ENCODE results near the gene SPP1.

SPP1 gene

DNA sequence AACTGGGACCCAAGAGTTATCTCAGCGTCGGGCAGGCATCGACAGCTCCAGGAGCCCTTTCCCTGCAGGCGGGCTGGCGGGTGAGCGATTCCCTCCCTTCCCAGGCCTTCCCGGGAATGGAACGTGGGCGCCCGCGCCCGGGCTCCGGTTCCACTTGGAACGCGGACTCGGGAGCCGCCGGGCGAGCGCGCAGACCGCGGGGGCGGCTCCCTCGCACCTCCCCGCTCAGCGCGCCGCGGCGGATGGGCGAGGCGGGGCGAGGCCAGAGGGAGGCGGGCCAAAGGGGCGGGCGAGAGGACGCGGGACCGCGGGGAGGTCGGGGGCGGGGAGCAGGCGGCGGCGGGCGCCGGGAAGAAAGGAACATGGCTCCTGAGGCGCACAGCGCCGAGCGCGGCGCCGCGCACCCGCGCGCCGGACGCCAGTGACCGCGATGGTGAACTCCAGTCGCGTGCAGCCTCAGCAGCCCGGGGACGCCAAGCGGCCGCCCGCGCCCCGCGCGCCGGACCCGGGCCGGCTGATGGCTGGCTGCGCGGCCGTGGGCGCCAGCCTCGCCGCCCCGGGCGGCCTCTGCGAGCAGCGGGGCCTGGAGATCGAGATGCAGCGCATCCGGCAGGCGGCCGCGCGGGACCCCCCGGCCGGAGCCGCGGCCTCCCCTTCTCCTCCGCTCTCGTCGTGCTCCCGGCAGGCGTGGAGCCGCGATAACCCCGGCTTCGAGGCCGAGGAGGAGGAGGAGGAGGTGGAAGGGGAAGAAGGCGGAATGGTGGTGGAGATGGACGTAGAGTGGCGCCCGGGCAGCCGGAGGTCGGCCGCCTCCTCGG, 32.0 kb downstream of the SPP1 start, which contains the start of gene PKD2:
PKD2 (plus strand) TSS at position 332 of the 818 bp plus-strand sequence; CDS start at position 431, 99 bp downstream.
- peak within 1 kb of the TSS; percentile 40 for H2BK120ac ChIP-seq (ENCODE audit: low read depth, low read length)
- DNase-seq (ENCODE audit: low spot score) = peak; percentile 76
- H2BK15ac ChIP-seq (ENCODE audit: low read length) = peak within 1 kb of the TSS; percentile 90
- H3K36me3 ChIP-seq (replicated peaks in 1 of 2; ENCODE audit: control insufficient read depth in 2 of 2, insufficient read depth in 2 of 2, low read length in 2 of 2) = no peaks in the 10 kb centered on the region
- no peak within 1 kb of the TSS for H3K4ac ChIP-seq (ENCODE audit: low read length)
- H3K9ac ChIP-seq (ENCODE audit: low read depth, low read length, poor library complexity) = peak within 1 kb of the TSS; percentile 97
- peaks cover 3 to 5% of the 10 kb centered on the region in 2 donors for H3K4me1 ChIP-seq (ENCODE audit: control insufficient read depth in 2 of 2, insufficient read depth in 1 of 2, low read depth in 1 of 2, low read length in 2 of 2)
- peak within 1 kb of the TSS; percentile 92 for H3K14ac ChIP-seq (ENCODE audit: low read length)
- H2BK12ac ChIP-seq (ENCODE audit: low read length) = no peak within 1 kb of the TSS
- H3K18ac ChIP-seq (ENCODE audit: low read length) = peak within 1 kb of the TSS; percentile 96
- H2BK5ac ChIP-seq (ENCODE audit: low read length) = peak within 1 kb of the TSS; percentile 88
- H4K8ac ChIP-seq (ENCODE audit: low read depth, low read length) = peak within 1 kb of the TSS; percentile 53
- peaks cover 0 to 13% (median 6%) of the 10 kb centered on the region in 3 experiments for H3K27me3 ChIP-seq (ENCODE audit: control insufficient read depth in 3 of 3, insufficient read depth in 3 of 3, low read depth in 1 of 3, low read length in 3 of 3)
- peak within 1 kb of the TSS; percentile 83 for H3K23ac ChIP-seq (ENCODE audit: low read depth, low read length, poor library complexity)
- H3K4me2 ChIP-seq (ENCODE audit: insufficient read depth, low read length, poor library complexity, severe bottlenecking) = peak within 1 kb of the TSS; percentile 55
- H3K79me1 ChIP-seq (ENCODE audit: low read depth, low read length) = peaks cover 4% of the 10 kb centered on the region
- peak within 1 kb of the TSS; percentile 88 for H2AK5ac ChIP-seq (ENCODE audit: low read depth, low read length)
- WGBS, 2 donors (ENCODE audit: extremely low coverage in 2 of 2, insufficient read length in 2 of 2, insufficient replicate concordance in 1 of 2) = no CpG with 5 or more reads among the region's 116 CpGs
- peaks cover 0 to 6% of the 10 kb centered on the region in 2 donors for H3K9me3 ChIP-seq (replicated peaks in 1 of 2; ENCODE audit: control insufficient read depth in 2 of 2, insufficient read depth in 1 of 2, low read depth in 1 of 2, low read length in 2 of 2)
- peak within 1 kb of the TSS; percentile 46 for H3K27ac ChIP-seq (replicated peaks; ENCODE audit: low read length)
- no peak within 1 kb of the TSS for H4K91ac ChIP-seq (ENCODE audit: low read depth, low read length, poor library complexity)
- peak within 1 kb of the TSS; percentile 92 for H2AFZ ChIP-seq (ENCODE audit: low read length)
- H3K4me3 ChIP-seq (ENCODE audit: low read length in 2 of 2) = peak within 1 kb of the TSS; percentile 89 to 93

DNA sequence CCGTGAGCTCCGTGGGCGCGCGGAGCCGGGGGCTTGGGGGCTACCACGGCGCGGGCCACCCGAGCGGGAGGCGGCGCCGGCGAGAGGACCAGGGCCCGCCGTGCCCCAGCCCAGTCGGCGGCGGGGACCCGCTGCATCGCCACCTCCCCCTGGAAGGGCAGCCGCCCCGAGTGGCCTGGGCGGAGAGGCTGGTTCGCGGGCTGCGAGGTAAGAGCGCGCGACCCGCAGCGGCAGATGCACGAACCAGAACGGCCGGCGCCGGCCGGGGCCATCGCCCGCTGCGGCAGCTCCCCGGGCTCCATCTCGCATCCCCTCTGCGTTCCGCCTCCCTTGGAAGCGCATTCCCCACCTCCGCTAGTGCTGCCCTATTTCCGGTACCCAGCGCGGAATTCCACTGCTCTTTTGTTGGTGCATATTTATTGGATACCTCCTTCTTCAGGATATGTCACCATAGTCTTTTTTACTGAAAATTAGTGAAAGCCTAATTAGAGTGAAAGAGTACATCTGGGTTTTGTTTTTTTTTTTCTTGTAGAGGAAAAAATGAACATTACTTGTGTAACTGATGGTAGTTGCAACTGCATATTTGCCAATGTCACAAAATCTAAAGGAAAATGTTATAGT, 32.7 kb downstream of the SPP1 start:
- Histone ChIP-seq H4K91ac (ENCODE audit: low read depth, low read length, poor library complexity) (no peak overlapping the region), H4K8ac (ENCODE audit: low read depth, low read length) (peak overlapping the region; percentile 53), H3K27me3 (ENCODE audit: control insufficient read depth in 3 of 3, insufficient read depth in 3 of 3, low read depth in 1 of 3, low read length in 3 of 3) (peaks cover 0 to 13% (median 6%) of the 10 kb centered on the region in 3 experiments), H2BK120ac (ENCODE audit: low read depth, low read length) (no peak overlapping the region), H3K36me3 (replicated peaks in 1 of 2; ENCODE audit: control insufficient read depth in 2 of 2, insufficient read depth in 2 of 2, low read length in 2 of 2) (no peaks in the 10 kb centered on the region), H3K14ac (ENCODE audit: low read length) (peak overlapping the region; percentile 92), H3K27ac (replicated peaks; ENCODE audit: low read length) (peak overlapping the region; percentile 43), H3K9ac (ENCODE audit: low read depth, low read length, poor library complexity) (peak overlapping the region; percentile 97), H3K4ac (ENCODE audit: low read length) (no peak overlapping the region), H2AK5ac (ENCODE audit: low read depth, low read length) (peak overlapping the region; percentile 88), H3K79me1 (ENCODE audit: low read depth, low read length) (peaks cover 4% of the 10 kb centered on the region), H3K9me3 (replicated peaks in 1 of 2; ENCODE audit: control insufficient read depth in 2 of 2, insufficient read depth in 1 of 2, low read depth in 1 of 2, low read length in 2 of 2) (peaks cover 0 to 6% of the 10 kb centered on the region in 2 donors), H2BK15ac (ENCODE audit: low read length) (peak overlapping the region; percentile 90), H3K4me3 (ENCODE audit: low read length in 2 of 2) (peak overlapping the region; percentile 89 to 93), H2BK5ac (ENCODE audit: low read length) (peak overlapping the region; percentile 88), H3K4me2 (ENCODE audit: insufficient read depth, low read length, poor library complexity, severe bottlenecking) (peak overlapping the region; percentile 75), H3K4me1 (ENCODE audit: control insufficient read depth in 2 of 2, insufficient read depth in 1 of 2, low read depth in 1 of 2, low read length in 2 of 2) (peaks cover 3 to 5% of the 10 kb centered on the region in 2 donors), H3K18ac (ENCODE audit: low read length) (peak overlapping the region; percentile 96), H2BK12ac (ENCODE audit: low read length) (no peak overlapping the region), H3K23ac (ENCODE audit: low read depth, low read length, poor library complexity) (peak overlapping the region; percentile 83), H2AFZ (ENCODE audit: low read length) (peak overlapping the region; percentile 92)
- peak; percentile 44 for DNase-seq (ENCODE audit: low spot score)
- no CpG with 5 or more reads among the region's 51 CpGs for WGBS, 2 donors (ENCODE audit: extremely low coverage in 2 of 2, insufficient read length in 2 of 2, insufficient replicate concordance in 1 of 2)

DNA sequence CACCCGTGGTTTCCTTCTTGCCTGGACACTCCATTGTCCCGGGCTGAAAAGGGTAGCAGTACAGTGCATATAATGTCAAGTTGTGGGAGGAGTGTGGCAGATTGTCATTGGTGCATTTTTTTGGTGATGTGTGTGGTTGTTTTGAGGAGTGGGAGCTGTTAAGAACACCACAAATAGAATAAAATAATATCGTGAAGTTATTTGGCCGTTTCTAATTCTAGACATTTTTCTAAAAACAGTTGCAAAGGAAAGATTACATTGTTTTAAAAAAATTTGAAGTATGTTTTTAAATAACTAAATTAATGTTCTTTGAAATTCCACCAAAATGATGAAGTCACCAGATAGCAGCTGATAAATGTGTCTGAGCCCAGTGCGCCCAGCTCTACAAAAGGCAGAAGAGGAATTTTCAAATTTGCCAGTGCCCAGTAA, 33.2 kb downstream of the SPP1 start:
- Histone ChIP-seq H2BK15ac (ENCODE audit: low read length) (no peak overlapping the region), H3K9ac (ENCODE audit: low read depth, low read length, poor library complexity) (peak overlapping the region; percentile 73), H2BK12ac (ENCODE audit: low read length) (no peak overlapping the region), H3K14ac (ENCODE audit: low read length) (no peak overlapping the region), H3K79me1 (ENCODE audit: low read depth, low read length) (peaks cover 4% of the 10 kb centered on the region), H2AFZ (ENCODE audit: low read length) (peak overlapping the region; percentile 92), H2BK120ac (ENCODE audit: low read depth, low read length) (no peak overlapping the region), H3K4me1 (ENCODE audit: control insufficient read depth in 2 of 2, insufficient read depth in 1 of 2, low read depth in 1 of 2, low read length in 2 of 2) (peaks cover 3 to 5% of the 10 kb centered on the region in 2 donors), H3K18ac (ENCODE audit: low read length) (no peak overlapping the region), H3K27ac (replicated peaks; ENCODE audit: low read length) (no peak overlapping the region), H3K36me3 (replicated peaks in 1 of 2; ENCODE audit: control insufficient read depth in 2 of 2, insufficient read depth in 2 of 2, low read length in 2 of 2) (no peaks in the 10 kb centered on the region), H3K9me3 (replicated peaks in 1 of 2; ENCODE audit: control insufficient read depth in 2 of 2, insufficient read depth in 1 of 2, low read depth in 1 of 2, low read length in 2 of 2) (peaks cover 0 to 6% of the 10 kb centered on the region in 2 donors), H4K91ac (ENCODE audit: low read depth, low read length, poor library complexity) (no peak overlapping the region), H3K4me3 (ENCODE audit: low read length in 2 of 2) (peak overlapping the region; percentile 89 to 93), H3K23ac (ENCODE audit: low read depth, low read length, poor library complexity) (no peak overlapping the region), H3K4me2 (ENCODE audit: insufficient read depth, low read length, poor library complexity, severe bottlenecking) (peak overlapping the region; percentile 75), H3K4ac (ENCODE audit: low read length) (no peak overlapping the region), H2AK5ac (ENCODE audit: low read depth, low read length) (no peak overlapping the region), H4K8ac (ENCODE audit: low read depth, low read length) (no peak overlapping the region), H2BK5ac (ENCODE audit: low read length) (no peak overlapping the region), H3K27me3 (ENCODE audit: control insufficient read depth in 3 of 3, insufficient read depth in 3 of 3, low read depth in 1 of 3, low read length in 3 of 3) (peaks cover 0 to 13% (median 6%) of the 10 kb centered on the region in 3 experiments)
- DNase-seq (ENCODE audit: low spot score) = no peak
- no CpG with 5 or more reads among the region's 5 CpGs for WGBS, 2 donors (ENCODE audit: extremely low coverage in 2 of 2, insufficient read length in 2 of 2, insufficient replicate concordance in 1 of 2)

DNA sequence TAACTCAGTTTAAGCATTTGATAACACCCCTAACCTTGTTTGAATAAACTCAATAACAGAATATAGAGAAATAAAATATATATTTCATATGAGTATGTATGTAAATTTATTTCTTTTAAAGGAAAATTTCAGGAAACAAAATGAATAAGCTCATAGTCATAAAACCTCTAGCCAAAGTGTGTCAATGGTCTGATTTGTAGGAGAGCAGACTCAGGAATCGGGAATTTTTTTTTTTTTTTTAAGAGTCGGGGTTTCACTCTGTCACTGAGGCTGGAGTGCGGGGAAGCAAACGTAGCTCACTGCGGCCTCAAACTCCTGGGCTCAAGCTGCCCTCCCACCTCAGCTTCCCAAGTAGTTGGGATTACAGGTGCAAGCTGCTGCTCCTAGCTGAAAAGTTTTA, 34.4 kb downstream of the SPP1 start:
- Histone ChIP-seq H2AK5ac (ENCODE audit: low read depth, low read length) (no peak overlapping the region), H3K27me3 (ENCODE audit: control insufficient read depth in 3 of 3, insufficient read depth in 3 of 3, low read depth in 1 of 3, low read length in 3 of 3) (peaks cover 0 to 13% (median 6%) of the 10 kb centered on the region in 3 experiments), H2BK5ac (ENCODE audit: low read length) (no peak overlapping the region), H3K27ac (replicated peaks; ENCODE audit: low read length) (no peak overlapping the region), H3K18ac (ENCODE audit: low read length) (no peak overlapping the region), H3K4me2 (ENCODE audit: insufficient read depth, low read length, poor library complexity, severe bottlenecking) (no peak overlapping the region), H3K4me3 (ENCODE audit: low read length in 2 of 2) (no peak overlapping the region), H3K36me3 (replicated peaks in 1 of 2; ENCODE audit: control insufficient read depth in 2 of 2, insufficient read depth in 2 of 2, low read length in 2 of 2) (peaks cover 0 to 10% of the 10 kb centered on the region in 2 donors), H3K9me3 (replicated peaks in 1 of 2; ENCODE audit: control insufficient read depth in 2 of 2, insufficient read depth in 1 of 2, low read depth in 1 of 2, low read length in 2 of 2) (no peaks in the 10 kb centered on the region), H4K91ac (ENCODE audit: low read depth, low read length, poor library complexity) (no peak overlapping the region), H3K4ac (ENCODE audit: low read length) (no peak overlapping the region), H2AFZ (ENCODE audit: low read length) (no peak overlapping the region), H3K79me1 (ENCODE audit: low read depth, low read length) (peaks cover 6% of the 10 kb centered on the region), H3K14ac (ENCODE audit: low read length) (no peak overlapping the region), H2BK15ac (ENCODE audit: low read length) (no peak overlapping the region), H3K4me1 (ENCODE audit: control insufficient read depth in 2 of 2, insufficient read depth in 1 of 2, low read depth in 1 of 2, low read length in 2 of 2) (peaks cover 3 to 5% of the 10 kb centered on the region in 2 donors), H2BK120ac (ENCODE audit: low read depth, low read length) (no peak overlapping the region), H3K9ac (ENCODE audit: low read depth, low read length, poor library complexity) (no peak overlapping the region), H2BK12ac (ENCODE audit: low read length) (no peak overlapping the region), H4K8ac (ENCODE audit: low read depth, low read length) (no peak overlapping the region), H3K23ac (ENCODE audit: low read depth, low read length, poor library complexity) (no peak overlapping the region)
- no peak for DNase-seq (ENCODE audit: low spot score)
- no CpG with 5 or more reads among the region's 5 CpGs for WGBS, 2 donors (ENCODE audit: extremely low coverage in 2 of 2, insufficient read length in 2 of 2, insufficient replicate concordance in 1 of 2)
